Neural cell (in vitro differentiated cells): Measurements from ENCODE around the gene NKD2. TPM values are rescaled to one million over a fixed set of nuclear protein-coding genes. Genes with fewer than 3 reads are reported as not detected.

Experiments used
- H2AFZ ChIP-seq: fragments of 200-600, 300-800 bp; sonication (generic), shearing (Covaris generic); 2 replicates; pipeline ENCODE4 v1.6.0; 2014; ENCODE audit warnings: low read depth, mild to moderate bottlenecking, antibody characterized with exemption, low read length, moderate library complexity
- H3F3A ChIP-seq: fragments of 200-600 bp; shearing (Covaris generic); 2 replicates; pipeline ENCODE4 v1.6.1; 2016; ENCODE audit warnings: mild to moderate bottlenecking, moderate library complexity, mixed read lengths, antibody characterized with exemption, low read length; ENCODE audit not compliant: insufficient read depth, poor library complexity, severe bottlenecking
- H3K27ac ChIP-seq: fragments of 200-600, 300-800 bp; sonication (generic), shearing (Covaris generic); 2 replicates; pipeline ENCODE4 v1.5.1; 2014; ENCODE audit warnings: mild to moderate bottlenecking, low read length, moderate library complexity
- H3K27me3 ChIP-seq: fragments of 300-800, 200-600 bp; sonication (generic), shearing (Covaris generic); 2 replicates; pipeline ENCODE4 v1.6.0; 2014; ENCODE audit warnings: mild to moderate bottlenecking, low read depth, low read length, moderate library complexity; ENCODE audit not compliant: insufficient read depth
- H3K36me3 ChIP-seq: fragments of 300-800, 200-600 bp; sonication (generic), shearing (Covaris generic); 2 replicates; pipeline ENCODE4 v1.5.1; 2014; ENCODE audit warnings: mild to moderate bottlenecking, antibody characterized with exemption, low read length, moderate library complexity; ENCODE audit not compliant: insufficient read depth
- H3K4me2 ChIP-seq: fragments of 300-800, 200-600 bp; sonication (generic), shearing (Covaris generic); 2 replicates; pipeline ENCODE4 v1.6.0; 2014; ENCODE audit warnings: mild to moderate bottlenecking, low read length
- H3K4me3 ChIP-seq: fragments of 300-800, 200-600 bp; sonication (generic), shearing (Covaris generic); 2 replicates; pipeline ENCODE4 v1.5.1; 2014; ENCODE audit warnings: mild to moderate bottlenecking, low read length, moderate library complexity
- H3K79me2 ChIP-seq: fragments of 200-600 bp; shearing (Covaris generic); replicated peaks from 2 replicates; pipeline ENCODE4 v1.6.0; 2014; ENCODE audit warnings: mild to moderate bottlenecking, low read length, moderate library complexity; ENCODE audit not compliant: insufficient read depth
- H3K9ac ChIP-seq: fragments of 300-800, 200-600 bp; sonication (generic), shearing (Covaris generic); 2 replicates; pipeline ENCODE4 v1.6.1; 2016; ENCODE audit warnings: mild to moderate bottlenecking, low read length, mixed read lengths
- H3K9me2 ChIP-seq: fragments of 200-600 bp; shearing (Covaris generic); 2 replicates; pipeline ENCODE4 v1.6.1; 2016; ENCODE audit warnings: mild to moderate bottlenecking, low read length, mixed read lengths; ENCODE audit not compliant: insufficient read depth
- H3K9me3 ChIP-seq: fragments of 200-600, 300-800 bp; sonication (generic), shearing (Covaris generic); 2 replicates; pipeline ENCODE4 v1.6.1; 2016; ENCODE audit warnings: mild to moderate bottlenecking, mixed run types, low read length, moderate library complexity, mixed read lengths
- H4K20me1 ChIP-seq: fragments of 200-600 bp; shearing (Covaris generic); 2 replicates; pipeline ENCODE4 v1.6.1; 2016; ENCODE audit warnings: mild to moderate bottlenecking, mixed run types; ENCODE audit not compliant: insufficient read depth
- EP300 ChIP-seq: fragments of 450-650 bp; conservative IDR thresholded peaks from 2 replicates; pipeline ENCODE4 v1.6.1; 2014; ENCODE audit warnings: antibody characterized with exemption, mild to moderate bottlenecking, moderate library complexity; ENCODE audit not compliant: poor library complexity, severe bottlenecking
- EZH2 ChIP-seq: fragments of 200-600, 300-800 bp; shearing (Covaris generic), sonication (generic); IDR thresholded peaks from 2 replicates; pipeline ENCODE4 v1.6.1; 2014; ENCODE audit warnings: antibody characterized with exemption, low read length, borderline replicate concordance, mild to moderate bottlenecking; ENCODE audit not compliant: insufficient read depth, poor library complexity, severe bottlenecking
- MXI1 ChIP-seq: fragments of 450-650 bp; conservative IDR thresholded peaks from 2 replicates; pipeline ENCODE4 v1.6.1; 2014; ENCODE audit warnings: antibody characterized with exemption, mild to moderate bottlenecking; ENCODE audit not compliant: poor library complexity, severe bottlenecking
- POLR2AphosphoS5 ChIP-seq: IDR thresholded peaks from 2 replicates; pipeline ENCODE4 v1.6.1; 2012
- RAD21 ChIP-seq: fragments of 450-650 bp; conservative IDR thresholded peaks from 2 replicates; pipeline ENCODE4 v1.6.1; 2014; ENCODE audit warnings: antibody characterized with exemption, mild to moderate bottlenecking, moderate library complexity
- SMC3 ChIP-seq: fragments of 450-650 bp; conservative IDR thresholded peaks from 2 replicates; pipeline ENCODE4 v1.6.1; 2014; ENCODE audit warnings: antibody characterized with exemption, mild to moderate bottlenecking, moderate library complexity; ENCODE audit not compliant: poor library complexity
- TAF1 ChIP-seq: IDR thresholded peaks from 2 replicates; pipeline ENCODE4 v1.6.1; 2012; ENCODE audit warnings: low read depth
- polyA plus RNA-seq: library from polyadenylated mRNA; depleted of rRNA; stranded (reverse); fragments of >200 nt; gene quantifications from 2 replicates; pipeline ENCODE4 v1.2.3, GENCODE V29; 2014
- TF ChIP-seq, protein P1 (sequence below): fragments of 450-650 bp; IDR thresholded peaks from 2 replicates; pipeline ENCODE4 v1.5.1; 2014; ENCODE audit warnings: antibody characterized with exemption, mild to moderate bottlenecking, moderate library complexity; ENCODE audit not compliant: poor library complexity, severe bottlenecking
- TF ChIP-seq, protein P2 (sequence below): IDR thresholded peaks from 2 replicates; pipeline ENCODE4 v1.6.1; 2012; ENCODE audit warnings: borderline replicate concordance

Gene NKD2
- polyA plus RNA-seq, 1 donor from 2014 or later: 7.2 TPM

DNA sequence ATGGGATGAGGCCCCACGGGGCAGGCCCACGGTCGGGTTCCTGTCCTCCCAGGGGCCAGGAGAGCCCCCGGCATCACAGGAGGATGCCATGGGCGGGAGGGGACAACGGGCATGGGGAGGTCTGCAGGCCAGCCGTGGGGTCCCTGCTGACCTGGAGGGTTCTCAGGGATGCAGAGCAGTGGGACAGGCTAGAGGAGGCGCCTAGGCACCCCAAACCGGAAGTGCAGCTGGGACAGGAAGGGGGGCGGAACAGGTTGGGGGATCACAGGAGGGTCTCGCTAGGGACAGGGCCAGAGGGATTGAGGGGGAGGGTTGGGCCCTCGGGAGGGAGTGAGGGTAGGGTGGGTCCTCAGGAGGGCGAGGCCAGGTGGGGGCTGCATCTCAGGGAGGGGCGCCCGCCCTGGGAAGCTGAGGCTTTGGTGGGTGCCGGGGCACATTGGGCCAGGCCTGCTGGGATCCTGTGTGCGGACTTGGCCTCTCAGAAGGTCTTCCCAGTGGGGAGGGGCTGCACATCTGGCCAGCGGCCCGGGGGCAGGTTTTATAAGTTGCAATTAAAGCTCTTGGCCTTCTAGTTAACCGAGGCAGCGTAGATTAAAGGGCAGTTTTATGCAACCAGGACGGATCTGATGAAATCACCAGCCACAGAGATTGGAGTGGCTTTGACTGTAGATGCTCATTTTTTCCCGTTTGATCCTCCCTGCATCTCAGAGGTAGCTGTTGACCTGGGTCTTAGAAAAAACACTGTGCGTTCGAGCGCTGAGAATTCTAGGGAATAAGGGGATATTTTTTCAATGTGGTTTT is 20.1 kb downstream of the NKD2 start:
- no peaks in the 10 kb centered on the region for H4K20me1 ChIP-seq
- H3F3A ChIP-seq: no peaks in the 10 kb centered on the region
- no peak overlapping the region for H3K9ac ChIP-seq
- no peak overlapping the region for H3K27ac ChIP-seq
- no peak overlapping the region for H3K4me2 ChIP-seq
- H3K27me3 ChIP-seq: no peaks in the 10 kb centered on the region
- no peaks in the 10 kb centered on the region for H3K79me2 ChIP-seq
- no peak overlapping the region for H3K4me3 ChIP-seq
- no peaks in the 10 kb centered on the region for H3K36me3 ChIP-seq
- TF ChIP-seq POLR2AphosphoS5 (no peak), SMC3 (no peak), MXI1 (no peak), EZH2 (no peak), EP300 (no peak), TAF1 (no peak), RAD21 (no peak)
- TF ChIP-seq, protein P1, sequence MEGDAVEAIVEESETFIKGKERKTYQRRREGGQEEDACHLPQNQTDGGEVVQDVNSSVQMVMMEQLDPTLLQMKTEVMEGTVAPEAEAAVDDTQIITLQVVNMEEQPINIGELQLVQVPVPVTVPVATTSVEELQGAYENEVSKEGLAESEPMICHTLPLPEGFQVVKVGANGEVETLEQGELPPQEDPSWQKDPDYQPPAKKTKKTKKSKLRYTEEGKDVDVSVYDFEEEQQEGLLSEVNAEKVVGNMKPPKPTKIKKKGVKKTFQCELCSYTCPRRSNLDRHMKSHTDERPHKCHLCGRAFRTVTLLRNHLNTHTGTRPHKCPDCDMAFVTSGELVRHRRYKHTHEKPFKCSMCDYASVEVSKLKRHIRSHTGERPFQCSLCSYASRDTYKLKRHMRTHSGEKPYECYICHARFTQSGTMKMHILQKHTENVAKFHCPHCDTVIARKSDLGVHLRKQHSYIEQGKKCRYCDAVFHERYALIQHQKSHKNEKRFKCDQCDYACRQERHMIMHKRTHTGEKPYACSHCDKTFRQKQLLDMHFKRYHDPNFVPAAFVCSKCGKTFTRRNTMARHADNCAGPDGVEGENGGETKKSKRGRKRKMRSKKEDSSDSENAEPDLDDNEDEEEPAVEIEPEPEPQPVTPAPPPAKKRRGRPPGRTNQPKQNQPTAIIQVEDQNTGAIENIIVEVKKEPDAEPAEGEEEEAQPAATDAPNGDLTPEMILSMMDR: no peak
- TF ChIP-seq, protein P2, sequence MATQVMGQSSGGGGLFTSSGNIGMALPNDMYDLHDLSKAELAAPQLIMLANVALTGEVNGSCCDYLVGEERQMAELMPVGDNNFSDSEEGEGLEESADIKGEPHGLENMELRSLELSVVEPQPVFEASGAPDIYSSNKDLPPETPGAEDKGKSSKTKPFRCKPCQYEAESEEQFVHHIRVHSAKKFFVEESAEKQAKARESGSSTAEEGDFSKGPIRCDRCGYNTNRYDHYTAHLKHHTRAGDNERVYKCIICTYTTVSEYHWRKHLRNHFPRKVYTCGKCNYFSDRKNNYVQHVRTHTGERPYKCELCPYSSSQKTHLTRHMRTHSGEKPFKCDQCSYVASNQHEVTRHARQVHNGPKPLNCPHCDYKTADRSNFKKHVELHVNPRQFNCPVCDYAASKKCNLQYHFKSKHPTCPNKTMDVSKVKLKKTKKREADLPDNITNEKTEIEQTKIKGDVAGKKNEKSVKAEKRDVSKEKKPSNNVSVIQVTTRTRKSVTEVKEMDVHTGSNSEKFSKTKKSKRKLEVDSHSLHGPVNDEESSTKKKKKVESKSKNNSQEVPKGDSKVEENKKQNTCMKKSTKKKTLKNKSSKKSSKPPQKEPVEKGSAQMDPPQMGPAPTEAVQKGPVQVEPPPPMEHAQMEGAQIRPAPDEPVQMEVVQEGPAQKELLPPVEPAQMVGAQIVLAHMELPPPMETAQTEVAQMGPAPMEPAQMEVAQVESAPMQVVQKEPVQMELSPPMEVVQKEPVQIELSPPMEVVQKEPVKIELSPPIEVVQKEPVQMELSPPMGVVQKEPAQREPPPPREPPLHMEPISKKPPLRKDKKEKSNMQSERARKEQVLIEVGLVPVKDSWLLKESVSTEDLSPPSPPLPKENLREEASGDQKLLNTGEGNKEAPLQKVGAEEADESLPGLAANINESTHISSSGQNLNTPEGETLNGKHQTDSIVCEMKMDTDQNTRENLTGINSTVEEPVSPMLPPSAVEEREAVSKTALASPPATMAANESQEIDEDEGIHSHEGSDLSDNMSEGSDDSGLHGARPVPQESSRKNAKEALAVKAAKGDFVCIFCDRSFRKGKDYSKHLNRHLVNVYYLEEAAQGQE: no peak
- H3K9me3 ChIP-seq: no peaks in the 10 kb centered on the region
- no peaks in the 10 kb centered on the region for H3K9me2 ChIP-seq
- no peak overlapping the region for H2AFZ ChIP-seq

DNA sequence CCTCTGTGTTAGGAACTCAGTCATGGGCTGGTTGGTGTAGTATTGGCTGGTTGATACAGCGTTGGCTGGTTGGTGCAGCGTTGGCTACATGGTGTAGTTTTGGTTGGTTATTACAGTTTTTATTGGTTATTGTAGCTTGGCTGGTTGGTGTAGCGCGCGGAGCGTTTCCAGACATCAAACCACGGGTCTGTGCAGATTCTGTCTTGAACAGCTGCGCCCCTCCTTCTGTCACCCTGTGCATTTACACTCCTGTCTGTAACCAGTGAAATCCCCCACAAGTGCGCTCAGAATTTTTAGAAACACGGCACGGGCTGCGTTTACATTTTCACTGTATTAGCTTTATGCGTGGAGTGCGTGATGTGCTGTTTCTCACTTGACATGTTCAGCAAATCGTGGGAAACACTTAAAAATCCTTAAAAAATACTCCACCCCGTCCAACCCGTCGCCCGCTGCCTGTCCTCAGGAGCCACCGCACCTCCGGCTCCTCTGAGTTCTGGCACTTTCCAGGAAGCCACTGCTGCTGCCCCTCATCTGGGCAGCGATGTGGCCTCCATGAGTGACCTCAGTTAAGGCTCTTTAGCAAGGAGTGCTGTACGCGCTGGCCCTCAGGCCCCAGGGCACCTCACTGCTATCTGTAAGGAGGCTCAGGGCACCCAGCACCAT is 20.8 kb downstream of the NKD2 start:
- H3K9ac ChIP-seq: no peak overlapping the region
- H3K4me3 ChIP-seq: no peak overlapping the region
- no peak overlapping the region for H3K4me2 ChIP-seq
- no peaks in the 10 kb centered on the region for H3K36me3 ChIP-seq
- H4K20me1 ChIP-seq: no peaks in the 10 kb centered on the region
- no peaks in the 10 kb centered on the region for H3K9me2 ChIP-seq
- H3K27me3 ChIP-seq: no peaks in the 10 kb centered on the region
- no peaks in the 10 kb centered on the region for H3K79me2 ChIP-seq
- no peak for TF ChIP-seq TAF1
- TF ChIP-seq POLR2AphosphoS5: no peak
- TF ChIP-seq, protein P1: no peak
- TF ChIP-seq MXI1: no peak
- no peak for TF ChIP-seq EP300
- TF ChIP-seq, protein P2: no peak
- TF ChIP-seq RAD21: no peak
- H2AFZ ChIP-seq: no peak overlapping the region
- H3K27ac ChIP-seq: no peak overlapping the region
- H3F3A ChIP-seq: no peaks in the 10 kb centered on the region
- no peaks in the 10 kb centered on the region for H3K9me3 ChIP-seq
